ENCODE measurements around the gene TMEM9B.
"Not testable (repeated sequence)": the region's sequence is repeated elsewhere in the genome, so short reads cannot be mapped to it uniquely, and the experiment has no call there.

TMEM9B gene

DNA sequence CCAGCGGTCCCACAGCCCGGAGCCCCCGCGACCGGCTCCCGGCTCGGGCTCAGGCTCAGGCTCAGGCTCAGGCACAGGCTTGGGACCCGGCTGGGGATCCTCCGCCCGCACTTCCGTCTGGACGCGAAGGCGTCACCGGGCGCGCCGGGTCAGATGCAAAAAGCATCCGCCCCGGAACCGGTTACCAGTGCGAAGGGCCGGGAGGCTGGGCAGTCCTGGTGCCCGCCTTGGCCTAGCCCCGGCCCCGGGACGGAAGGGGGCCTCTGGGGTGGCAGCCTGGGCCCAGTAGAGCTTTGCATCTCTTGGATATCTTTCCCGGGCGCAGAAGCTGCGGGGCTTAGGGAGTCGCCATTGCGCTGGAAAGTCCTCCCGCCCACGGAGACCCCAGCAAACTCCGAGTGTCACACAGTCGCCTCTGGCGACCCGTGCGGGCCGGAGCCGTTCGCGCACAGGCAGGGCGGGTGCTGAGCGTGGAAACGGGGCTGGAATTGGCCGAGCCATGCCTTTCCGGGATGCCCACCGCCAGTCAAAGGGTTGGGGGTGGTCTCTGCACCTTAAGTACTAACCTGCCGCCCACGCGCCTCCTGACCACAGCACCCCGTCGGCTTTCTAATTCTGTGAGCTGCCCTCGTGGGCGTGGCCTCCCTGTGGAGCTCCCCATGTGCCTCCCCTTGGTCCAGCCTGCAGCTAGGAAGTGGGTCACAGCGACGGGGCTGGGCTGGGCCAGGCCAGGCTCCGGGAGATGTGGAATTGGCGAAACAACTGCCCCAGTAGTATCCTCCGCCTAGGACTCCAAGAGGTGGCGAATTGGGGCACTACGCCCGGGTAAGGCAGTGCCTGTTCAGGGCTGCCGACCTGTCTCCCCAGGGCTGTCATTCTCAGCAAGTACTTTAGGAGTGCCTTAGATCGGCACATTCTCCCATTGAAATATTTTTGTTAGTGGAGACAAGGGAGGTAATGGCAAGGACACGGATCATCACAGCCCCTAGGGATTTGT lies at the start of gene TMEM9B:
TMEM9B (minus strand) TSS at position 119 of the 997 bp plus-strand sequence. CDS start 129 bp downstream, outside the sequence.
- DNase-seq (ENCODE audit: low read depth in 2 of 3, low spot score in 2 of 3) = peak; percentile 72 to 80 (median 77)

DNA sequence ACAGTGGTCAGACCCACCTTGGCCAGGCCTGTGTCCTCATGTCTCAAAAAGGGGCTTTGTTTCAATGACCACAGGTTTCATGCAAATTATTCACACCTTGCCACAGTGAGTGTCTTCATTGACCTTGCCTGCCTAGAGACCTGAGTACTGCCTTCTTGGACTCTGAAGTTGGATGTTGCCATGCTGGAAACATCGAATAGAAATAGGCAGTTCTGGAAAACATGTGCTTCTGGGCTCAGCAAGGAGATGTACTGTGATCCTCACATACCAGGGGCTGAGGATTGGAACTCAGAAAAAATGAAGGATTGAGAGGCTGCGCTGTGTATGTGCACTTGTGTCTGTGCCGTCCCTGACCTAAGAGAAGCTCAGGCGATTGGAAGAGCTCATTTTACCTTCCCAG lies 49.1 kb upstream of the TMEM9B start:
- DNase-seq (ENCODE audit: low read depth in 2 of 3, low spot score in 2 of 3) = no peak

DNA sequence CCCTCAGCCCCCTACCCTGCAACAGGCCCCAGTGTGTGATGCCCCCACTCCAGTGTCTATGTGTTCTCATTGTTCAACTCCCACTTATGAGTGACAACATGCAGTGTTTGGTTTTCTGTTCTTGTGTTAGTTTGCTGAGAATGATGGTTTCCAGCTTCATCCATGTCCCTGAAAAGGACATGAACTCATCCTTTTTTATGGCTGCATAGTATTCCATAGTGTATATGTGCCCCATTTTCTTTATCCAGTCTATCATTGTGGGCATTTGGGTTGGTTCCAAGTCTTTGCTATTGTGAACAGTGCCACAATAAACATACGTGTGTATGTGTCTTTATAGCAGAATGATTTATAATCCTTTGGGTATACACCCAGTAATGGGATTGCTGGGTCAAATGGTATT lies 45.3 kb upstream of the TMEM9B start:
- not testable (repeated sequence) for DNase-seq (ENCODE audit: low read depth in 2 of 3, low spot score in 2 of 3)

DNA sequence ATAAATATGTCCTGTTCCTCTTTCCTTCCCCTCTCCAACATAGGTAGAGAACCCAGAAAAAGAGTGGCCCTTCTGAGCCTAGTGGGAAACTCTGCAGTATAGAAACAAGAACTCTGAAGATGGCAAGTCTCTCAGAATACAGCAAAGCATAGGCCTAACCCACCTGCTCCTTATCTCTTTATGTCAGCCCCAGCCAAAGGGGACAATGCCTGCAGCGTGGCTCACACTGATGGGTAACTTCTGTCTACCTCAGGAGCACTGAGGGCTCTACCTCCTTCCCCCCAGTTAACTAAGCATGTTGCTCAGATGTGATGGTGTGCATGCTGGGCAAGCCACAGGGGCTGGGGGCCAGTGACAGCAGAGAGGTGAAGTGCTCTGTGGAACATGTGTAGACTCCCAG lies 44.4 kb upstream of the TMEM9B start:
- no peak for DNase-seq (ENCODE audit: low read depth in 2 of 3, low spot score in 2 of 3)

GRCh38 chr11:9008011-9008550 lies 43.8 kb upstream of the TMEM9B start:
- DNase-seq (ENCODE audit: low read depth in 2 of 3, low spot score in 2 of 3) = no peak

- DNase-seq (ENCODE audit: low read depth in 2 of 3, low spot score in 2 of 3) = no peak
Observed at GRCh38 chr11:9005087-9005486, 40.8 kb upstream of the TMEM9B start.

- no peak for DNase-seq (ENCODE audit: low read depth in 2 of 3, low spot score in 2 of 3)
Observed at GRCh38 chr11:9004183-9004926, 40.1 kb upstream of the TMEM9B start.

DNA sequence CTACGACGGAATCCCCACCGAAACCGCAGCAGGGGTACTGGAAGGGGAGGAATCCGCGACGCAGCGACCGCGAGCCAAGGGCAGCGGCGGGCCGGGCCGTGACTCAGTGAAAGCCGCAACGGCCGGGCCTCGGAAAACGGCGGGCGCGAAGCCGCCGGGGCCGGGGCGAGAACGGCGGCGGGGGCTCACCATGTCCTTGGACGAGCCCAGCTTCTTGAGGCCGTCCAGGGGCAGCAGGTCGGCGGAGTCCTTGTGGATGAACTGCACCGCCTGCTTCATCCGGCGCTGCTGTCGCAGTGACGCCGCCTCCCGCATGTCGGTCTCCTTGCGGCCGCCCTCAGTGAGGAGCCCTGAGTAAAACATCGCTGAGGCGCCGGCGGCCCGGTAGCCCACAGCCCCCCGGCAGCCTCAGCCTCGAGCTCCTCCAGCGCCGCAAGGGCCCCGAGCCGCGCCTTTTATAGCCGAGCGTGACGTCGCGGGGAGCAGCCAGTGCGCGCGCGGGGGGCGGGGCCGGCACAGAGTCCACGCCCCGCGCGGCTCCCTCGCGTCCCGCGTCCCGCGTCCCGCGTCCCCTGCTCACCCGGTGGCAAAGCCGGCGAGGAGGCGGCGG lies 39.4 kb upstream of the TMEM9B start, which contains the start of gene NRIP3:
NRIP3 (minus strand) TSS at position 429 of the 610 bp plus-strand sequence; CDS start at position 363, 66 bp downstream.
- peak; percentile 36 to 42 (median 37) for DNase-seq (ENCODE audit: low read depth in 2 of 3, low spot score in 2 of 3)

GRCh38 chr11:9002920-9003572 lies 38.8 kb upstream of the TMEM9B start:
- no peak for DNase-seq (ENCODE audit: low read depth in 2 of 3, low spot score in 2 of 3)

DNA sequence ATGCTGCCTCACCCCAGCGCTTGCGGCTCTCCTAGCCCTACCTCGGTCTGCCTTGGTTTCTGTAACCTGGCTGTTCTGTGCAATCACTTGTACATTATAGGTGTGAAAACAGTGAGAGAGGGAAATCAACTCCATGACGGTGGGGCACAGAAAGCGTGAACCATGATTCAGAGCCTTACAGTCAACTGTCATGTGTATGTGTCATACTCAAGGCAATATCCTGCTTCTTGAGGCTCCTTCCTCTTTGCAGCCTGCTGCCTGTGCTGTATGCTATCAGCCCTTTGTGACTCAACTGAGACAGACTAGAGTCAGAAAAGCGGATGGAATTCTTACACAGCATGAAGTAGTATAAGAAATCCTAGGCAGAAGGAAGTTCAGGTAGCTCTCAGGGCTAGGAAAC lies 37.5 kb upstream of the TMEM9B start:
- no peak for DNase-seq (ENCODE audit: low read depth in 2 of 3, low spot score in 2 of 3)

DNA sequence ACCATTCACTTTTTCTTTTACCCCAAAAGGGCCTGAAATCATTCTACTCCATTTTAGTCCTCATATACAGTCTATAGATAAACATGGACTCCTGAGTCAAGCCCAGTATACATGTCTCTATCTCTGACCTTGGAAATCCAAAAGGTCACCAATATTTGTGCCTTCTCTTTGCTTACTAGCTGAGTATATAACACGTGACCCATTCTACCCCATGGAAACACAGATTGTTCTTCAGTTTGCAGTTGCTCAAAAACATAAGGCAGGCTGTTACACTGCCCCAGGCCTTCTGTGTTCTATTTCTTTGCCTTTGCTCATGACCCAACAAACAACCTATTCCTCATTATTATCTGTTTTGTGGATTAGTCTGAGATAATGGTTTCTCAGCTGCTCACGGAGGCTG lies 33.8 kb upstream of the TMEM9B start:
- no peak for DNase-seq (ENCODE audit: low read depth in 2 of 3, low spot score in 2 of 3)

- no peak for DNase-seq (ENCODE audit: low read depth in 2 of 3, low spot score in 2 of 3)
Observed at GRCh38 chr11:8997451-8997850, 33.2 kb upstream of the TMEM9B start.

- DNase-seq (ENCODE audit: low read depth in 2 of 3, low spot score in 2 of 3) = no peak
Observed at GRCh38 chr11:8989453-8989852, 25.2 kb upstream of the TMEM9B start.

- no peak for DNase-seq (ENCODE audit: low read depth in 2 of 3, low spot score in 2 of 3)
Observed at GRCh38 chr11:8988329-8989234, 24.3 kb upstream of the TMEM9B start.

DNA sequence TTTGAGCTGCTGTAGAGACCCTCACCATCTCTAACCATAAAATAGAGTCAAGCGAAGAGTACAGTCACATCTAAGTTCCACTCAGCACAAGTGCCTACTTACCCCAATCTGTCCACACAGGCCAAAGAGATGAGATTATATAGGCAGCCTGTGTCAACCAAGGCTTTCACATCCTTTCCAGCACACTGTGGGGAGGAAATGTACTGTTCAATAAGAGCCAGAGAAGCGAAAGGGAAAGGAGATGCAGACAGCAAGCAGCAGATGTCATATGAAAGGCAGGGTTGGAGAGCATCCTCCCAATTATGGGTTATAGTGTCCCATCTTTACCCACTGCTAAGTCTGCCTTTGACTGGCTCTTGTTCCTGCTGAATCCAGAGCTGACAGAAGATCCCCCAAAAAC lies 23.2 kb upstream of the TMEM9B start:
- no peak for DNase-seq (ENCODE audit: low read depth in 2 of 3, low spot score in 2 of 3)

DNA sequence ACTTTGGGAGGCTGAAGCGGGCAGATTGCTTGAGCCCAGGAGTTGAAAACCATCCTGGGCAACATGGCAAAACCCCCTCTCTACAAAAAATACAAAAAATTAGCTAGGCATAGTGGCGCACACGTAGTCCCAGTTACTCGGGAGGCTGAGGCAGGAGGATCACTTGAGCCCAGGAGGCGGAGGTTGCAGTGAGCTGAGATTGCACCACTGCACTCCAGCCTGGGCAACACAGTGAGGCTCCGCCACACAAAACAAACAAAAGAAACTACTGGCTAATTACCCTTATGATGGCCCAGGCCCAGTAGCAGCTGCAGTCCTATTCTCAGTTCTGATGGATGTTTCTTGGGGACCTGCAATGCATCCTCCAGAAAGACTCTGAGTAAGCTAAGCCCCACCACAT lies 22.5 kb upstream of the TMEM9B start:
- DNase-seq (ENCODE audit: low read depth in 2 of 3, low spot score in 2 of 3) = not testable (repeated sequence)

- no peak for DNase-seq (ENCODE audit: low read depth in 2 of 3, low spot score in 2 of 3)
Observed at GRCh38 chr11:8985462-8985861, 21.2 kb upstream of the TMEM9B start.

GRCh38 chr11:8983552-8983951 lies 19.3 kb upstream of the TMEM9B start:
- no peak for DNase-seq (ENCODE audit: low read depth in 2 of 3, low spot score in 2 of 3)

- no peak for DNase-seq (ENCODE audit: low read depth in 2 of 3, low spot score in 2 of 3)
Observed at GRCh38 chr11:8980485-8980884, 16.2 kb upstream of the TMEM9B start.

GRCh38 chr11:8979365-8979764 lies 15.1 kb upstream of the TMEM9B start:
- DNase-seq (ENCODE audit: low read depth in 2 of 3, low spot score in 2 of 3) = not testable (repeated sequence)
